Heart left ventricle (tissue), 16 donors: ENCODE results near the gene ZNF138. TPM values are rescaled to one million over a fixed set of nuclear protein-coding genes. Genes with fewer than 3 reads are reported as not detected.

ENCODE experiments used
- ATAC-seq, 4 donors: fragments of 200-7000 bp; cut with Tn5 transposase; one replicate each; pipeline ENCODE4 v1.9.1; 2020 to 2022; ENCODE audit warnings: moderate library complexity in 4 of 4, mild to moderate bottlenecking in 3 of 4, moderate number of reproducible peaks in 1 of 4
- DNase-seq, 5 donors: peaks; one replicate each; pipeline ENCODE4 v3.0.0-alpha.2; 2020
- H3K27ac ChIP-seq, 12 donors: fragments of 200-600 bp; sonication (generic) in 4 of 12; one replicate each; pipeline versions ENCODE4 v1.5.0 to v1.8.0; 2016 to 2022; ENCODE audit warnings: mild to moderate bottlenecking in 2 of 12
- H3K27me3 ChIP-seq, 9 donors: fragments of 200-600 bp; sonication (generic) in 2 of 9; one replicate each; pipeline versions ENCODE4 v1.5.1 to v1.8.0; 2016 to 2022; ENCODE audit warnings: mild to moderate bottlenecking in 3 of 9
- H3K36me3 ChIP-seq, 9 donors: fragments of 200-600 bp; sonication (generic) in 2 of 9; one replicate each; pipeline versions ENCODE4 v1.5.0 to v1.8.0; 2018 to 2022; ENCODE audit warnings: mild to moderate bottlenecking in 2 of 9
- H3K4me1 ChIP-seq, 12 donors: fragments of 200-600 bp; sonication (generic) in 4 of 12; one replicate each; pipeline versions ENCODE4 v1.5.0 to v1.8.0; 2016 to 2022; ENCODE audit warnings: mild to moderate bottlenecking in 3 of 12
- H3K4me3 ChIP-seq, 12 donors: fragments of 200-600 bp; sonication (generic) in 4 of 12; one replicate each; pipeline versions ENCODE4 v1.5.0 to v1.8.0; 2017 to 2022; ENCODE audit warnings: mild to moderate bottlenecking in 9 of 12, moderate library complexity in 4 of 12
- H3K9me3 ChIP-seq, 12 donors: fragments of 200-600 bp; sonication (generic) in 4 of 12; one replicate each; pipeline versions ENCODE4 v1.5.0 to v1.8.0; 2016 to 2022; ENCODE audit warnings: mild to moderate bottlenecking in 1 of 12
- CTCF ChIP-seq, 12 donors: fragments of 200-600 bp; sonication (generic) in 4 of 12; IDR thresholded peaks; one replicate each; pipeline versions ENCODE4 v1.5.0 to v1.8.0; 2018 to 2022; ENCODE audit warnings: antibody characterized with exemption in 12 of 12, mild to moderate bottlenecking in 5 of 12
- POLR2A ChIP-seq, 2 donors: fragments of 450-650 bp; IDR thresholded peaks; one replicate each; pipeline ENCODE4 v1.6.1; 2017; ENCODE audit warnings: antibody characterized with exemption in 2 of 2, mild to moderate bottlenecking in 2 of 2, moderate library complexity in 2 of 2
- WGBS, 4 donors: extraction: QIAGEN DNeasy Blood & Tissue Kit in 2 of 4; methylation state at CpG; one replicate each; pipeline versions ENCODE4 v1.1.5 to v1.1.7; 2013 to 2018; 5-methylcytosine and 5-hydroxymethylcytosine counted together
- intact Hi-C, 10 donors: fragments of 100-400 bp; cut with DNase I; formaldehyde crosslinking; loops; one replicate each; pipeline versions ENCODE4 v1.11.1 to v1.14.2; 2022
- polyA plus RNA-seq, 2 donors: library from polyadenylated mRNA; stranded (reverse); fragments of 200-250 nt; gene quantifications; one replicate each; pipeline ENCODE4 v1.2.3, GENCODE V29; 2013
- total RNA-seq, 9 donors: library from RNA; depleted of rRNA in 2 of 9; stranded (reverse); fragments of >200 nt in 2 of 9; fragmentation: NEBNext Ultra II Directional in 3 of 9; extraction: Animal tissue kit (Norgen Biotek cat#: 25700) in 3 of 9; gene quantifications; one replicate each; pipeline versions ENCODE4 v1.1.0 to v1.2.4, GENCODE V29; 2016 to 2023
- donor health status: ischemic (EF 13 %, LVEDD 7.1; RV severe dilation, severe dysfunction).
- donor health status: healthy with polysubstance abuse.
- donor health status: DM: no; HTN: yes; CAD: no.
- donor health status: DM: no; HTN: no; CAD: no.
- donor health status: ischemic (EF 25% LVEDD 6.9; RV normal size, moderate dysfunction).
- donor health status: ischemic (EF 25% LVEDD 5.7; RV mildly dilated, moderate dysfunction).
- donor health status: healthy.
- donor health status: DM: yes; HTN: yes; CAD: no.
- donor health status: ischemic (EF 35%, LVEDD 5.7; RV mildly dilated, moderate dysfunction).
- donor health status: nonischemic (EF 11% LVEDD 7.7; RV severe dilation, severe dysfunction).
- donor health status: DM: yes; HTN: yes; CAD: no.
- donor health status: PGD.
- donor health status: ischemic (EF 29% LVEDD 5.4; RV normal size, mild dysfunction).
- donor health status: nonischemic (EF 23%, LVEDD 6.1; RV moderate dilation, normal function).

Gene ZNF138
- total and polyA plus RNA-seq, 11 donors = 3.1 to 8.1 (median 4.2) TPM

GRCh38 chr7:64802699-64803098 is 8.5 kb downstream of the ZNF138 start:
- H3K36me3 ChIP-seq = peaks cover 0 to 49% (median 31%) of the 10 kb centered on the region in 9 donors
- H3K4me1 ChIP-seq = peaks cover 0 to 16% (median 0%) of the 10 kb centered on the region in 12 donors
- H3K27ac ChIP-seq = no peak overlapping the region
- DNase-seq (no peak), ATAC-seq (no peak)
- intact Hi-C loops = loop anchor here in 1 of 10 donors (10.0 kb wide), 1 partner anchor 102 kb away; the partner anchor contains the start of gene ZNF273
- H3K4me3 ChIP-seq = no peak overlapping the region
- no peaks in the 10 kb centered on the region for H3K27me3 ChIP-seq
- no peak for TF ChIP-seq POLR2A (IDR thresholded peaks at IDR 0.05)
- no peak for TF ChIP-seq CTCF (IDR thresholded peaks at IDR 0.05)
- no peaks in the 10 kb centered on the region for H3K9me3 ChIP-seq
- 54 to 63% (median 59%) methylated on average over 2 of the region's 2 CpGs for WGBS, 4 donors

- H3K4me1 ChIP-seq = peaks cover 0 to 6% (median 0%) of the 10 kb centered on the region in 12 donors
- peaks cover 0 to 22% (median 6%) of the 10 kb centered on the region in 9 donors for H3K36me3 ChIP-seq
- WGBS, 4 donors = 94 to 98% (median 97%) methylated on average over 4 of the region's 4 CpGs
- intact Hi-C loops = loop anchor here in 1 of 10 donors (10.0 kb wide), 1 partner anchor 97 kb away; the partner anchor contains the start of gene ZNF273
- no peak for ATAC-seq
- DNase-seq = no peak
- H3K27ac ChIP-seq = no peak overlapping the region
- no peak for TF ChIP-seq CTCF (IDR thresholded peaks at IDR 0.05)
- TF ChIP-seq POLR2A (IDR thresholded peaks at IDR 0.05) = no peak
- no peak overlapping the region for H3K4me3 ChIP-seq
- no peaks in the 10 kb centered on the region for H3K27me3 ChIP-seq
- H3K9me3 ChIP-seq = no peaks in the 10 kb centered on the region
Measured at GRCh38 chr7:64807731-64808365, 13.6 kb downstream of the ZNF138 start.

GRCh38 chr7:64811767-64812166 is 17.5 kb downstream of the ZNF138 start:
- TF ChIP-seq CTCF (IDR thresholded peaks at IDR 0.05) = no peak
- TF ChIP-seq POLR2A (IDR thresholded peaks at IDR 0.05) = no peak
- intact Hi-C loops = no loop called here

GRCh38 chr7:64830926-64831325 is 36.7 kb downstream of the ZNF138 start:
- H3K27me3 ChIP-seq = no peaks in the 10 kb centered on the region
- DNase-seq (no peak), ATAC-seq (no peak)
- WGBS, 4 donors = 92 to 97% (median 97%) methylated on average over 1 of the region's 1 CpG
- peaks cover 0 to 18% (median 6%) of the 10 kb centered on the region in 9 donors for H3K36me3 ChIP-seq
- intact Hi-C loops = no loop called here
- no peak overlapping the region for H3K4me3 ChIP-seq
- H3K27ac ChIP-seq = no peak overlapping the region
- no peaks in the 10 kb centered on the region for H3K4me1 ChIP-seq
- TF ChIP-seq CTCF (IDR thresholded peaks at IDR 0.05) (no peak), POLR2A (IDR thresholded peaks at IDR 0.05) (no peak)
- peaks cover 0 to 27% (median 0%) of the 10 kb centered on the region in 12 donors for H3K9me3 ChIP-seq

More at GRCh38 chr7:64811767-64812166, 17.5 kb downstream of the ZNF138 start:
- H3K9me3 ChIP-seq = no peaks in the 10 kb centered on the region
- no peak overlapping the region for H3K4me3 ChIP-seq
- H3K36me3 ChIP-seq = peaks cover 0 to 22% (median 6%) of the 10 kb centered on the region in 9 donors
- no peak overlapping the region for H3K27ac ChIP-seq
- H3K27me3 ChIP-seq = no peaks in the 10 kb centered on the region
- DNase-seq = no peak
- no peak for ATAC-seq
- no peaks in the 10 kb centered on the region for H3K4me1 ChIP-seq
